Measurements from ENCODE around the gene PYM1.

GRCh38 chr12:55875704-55876467 lies 51.8 kb downstream of the PYM1 start:
- TF ChIP-seq POLR2A (IDR thresholded peaks at IDR 0.05; ENCODE audit: insufficient read depth in 1 of 2, low read depth in 2 of 2, low read length in 2 of 2): no peak
- TF ChIP-seq HDAC2 (CRISPR knock-in tag; IDR thresholded peaks at IDR 0.05): no peak
- TF ChIP-seq POLR2AphosphoS5 (IDR thresholded peaks at IDR 0.05; ENCODE audit: low read depth, low read length): no peak

Data from HepG2 (cell line).